HG03432 (cell line): Measurements from ENCODE around the gene PADI3.
A peak's percentile ranks its signal among the peaks of the same experiment; 100 is the strongest.

Experiments used
- ATAC-seq: cut with Tn5 transposase; IDR thresholded peaks from one replicate; pipeline ENCODE4 v1.9.1; 2021; ENCODE audit warnings: mild to moderate bottlenecking, moderate library complexity; ENCODE audit not compliant: unreplicated experiment

The PADI3 gene, protein sequence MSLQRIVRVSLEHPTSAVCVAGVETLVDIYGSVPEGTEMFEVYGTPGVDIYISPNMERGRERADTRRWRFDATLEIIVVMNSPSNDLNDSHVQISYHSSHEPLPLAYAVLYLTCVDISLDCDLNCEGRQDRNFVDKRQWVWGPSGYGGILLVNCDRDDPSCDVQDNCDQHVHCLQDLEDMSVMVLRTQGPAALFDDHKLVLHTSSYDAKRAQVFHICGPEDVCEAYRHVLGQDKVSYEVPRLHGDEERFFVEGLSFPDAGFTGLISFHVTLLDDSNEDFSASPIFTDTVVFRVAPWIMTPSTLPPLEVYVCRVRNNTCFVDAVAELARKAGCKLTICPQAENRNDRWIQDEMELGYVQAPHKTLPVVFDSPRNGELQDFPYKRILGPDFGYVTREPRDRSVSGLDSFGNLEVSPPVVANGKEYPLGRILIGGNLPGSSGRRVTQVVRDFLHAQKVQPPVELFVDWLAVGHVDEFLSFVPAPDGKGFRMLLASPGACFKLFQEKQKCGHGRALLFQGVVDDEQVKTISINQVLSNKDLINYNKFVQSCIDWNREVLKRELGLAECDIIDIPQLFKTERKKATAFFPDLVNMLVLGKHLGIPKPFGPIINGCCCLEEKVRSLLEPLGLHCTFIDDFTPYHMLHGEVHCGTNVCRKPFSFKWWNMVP

GRCh38 chr1:17248781-17249180, at the start of gene PADI3:
Gene PADI3 (plus strand): TSS chr1:17249098. CDS start chr1:17249138, 40 bp downstream.
- ATAC-seq: no peak

GRCh38 chr1:17199267-17200044, 49.4 kb upstream of the PADI3 start:
- ATAC-seq: no peak

- ATAC-seq: no peak
These were observed 48.7 kb upstream of the PADI3 start for GRCh38 chr1:17200246-17200645.

DNA sequence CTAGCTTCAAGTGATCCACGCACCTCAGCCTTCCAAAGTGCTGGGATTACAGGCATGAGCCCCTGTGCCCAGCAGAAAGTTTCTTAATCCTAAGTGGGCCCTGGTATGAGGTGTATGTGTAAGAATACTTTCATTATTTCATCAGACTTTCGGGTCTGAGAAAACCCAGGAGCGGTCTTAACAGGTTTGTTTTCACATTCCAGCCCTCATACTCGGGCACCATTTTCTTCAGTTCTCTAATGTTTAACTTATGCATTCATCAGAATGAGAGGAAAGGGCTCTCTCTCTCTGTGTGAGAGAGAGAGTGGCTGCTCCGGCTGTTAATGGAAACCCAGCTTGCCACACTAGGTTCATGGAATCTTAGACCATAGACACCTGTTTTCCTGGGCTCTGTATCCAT, 48.1 kb upstream of the PADI3 start:
- ATAC-seq: no peak

GRCh38 chr1:17201201-17202021, 47.5 kb upstream of the PADI3 start:
- no peak for ATAC-seq

GRCh38 chr1:17204546-17205440, 44.1 kb upstream of the PADI3 start, which contains the start of gene PADI1:
Gene PADI1 (plus strand): TSS chr1:17205128. CDS start chr1:17205218, 90 bp downstream.
- ATAC-seq: no peak

- no peak for ATAC-seq
These were observed 43.2 kb upstream of the PADI3 start for GRCh38 chr1:17205652-17206051.

DNA sequence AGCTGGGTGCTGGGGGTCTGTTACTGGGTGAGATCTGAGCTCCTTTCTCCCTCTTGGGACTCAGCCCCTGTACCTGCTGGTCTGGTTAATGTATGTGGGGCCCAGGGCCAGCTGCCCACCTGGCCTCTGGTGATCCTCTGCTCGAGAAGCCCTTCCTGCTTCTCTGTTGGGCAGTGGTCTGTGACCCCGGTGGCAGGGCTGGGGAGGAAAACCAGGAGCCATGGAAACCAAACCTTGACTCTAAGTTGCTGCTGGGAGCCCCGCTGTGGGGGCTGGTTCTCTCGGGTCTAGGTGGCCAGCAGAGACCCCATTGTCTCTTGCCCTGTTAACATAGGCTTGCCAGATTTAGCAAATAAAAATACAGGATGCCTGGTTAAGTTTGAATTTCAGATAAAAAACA, 42.7 kb upstream of the PADI3 start:
- ATAC-seq: no peak

- peak; percentile 59 for ATAC-seq
These were observed 41.9 kb upstream of the PADI3 start for GRCh38 chr1:17207046-17207445.

DNA sequence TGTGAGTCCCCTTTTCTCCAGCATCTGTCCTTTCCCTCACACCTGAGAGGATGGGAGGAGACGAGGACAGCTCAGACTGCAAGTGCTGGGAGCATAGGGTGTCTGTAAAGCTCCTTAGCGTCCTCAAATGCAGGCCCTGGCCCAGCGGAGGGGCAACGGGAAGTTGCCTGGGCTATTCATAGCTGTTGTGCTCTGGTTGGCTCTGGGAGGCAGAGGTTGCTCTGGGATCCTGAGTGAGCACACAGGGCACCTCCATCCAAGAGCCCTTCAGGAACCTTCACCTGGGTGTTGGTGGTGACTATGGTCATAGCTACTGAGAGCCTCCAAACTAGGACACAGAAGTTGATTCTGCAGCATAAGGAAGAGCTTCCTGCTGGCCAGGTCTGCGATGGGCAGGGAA, 41.4 kb upstream of the PADI3 start:
- ATAC-seq: no peak

- peak; percentile 75 for ATAC-seq
These were observed 40.9 kb upstream of the PADI3 start for GRCh38 chr1:17207966-17208418.

- no peak for ATAC-seq
These were observed 40.4 kb upstream of the PADI3 start for GRCh38 chr1:17208546-17208945.

DNA sequence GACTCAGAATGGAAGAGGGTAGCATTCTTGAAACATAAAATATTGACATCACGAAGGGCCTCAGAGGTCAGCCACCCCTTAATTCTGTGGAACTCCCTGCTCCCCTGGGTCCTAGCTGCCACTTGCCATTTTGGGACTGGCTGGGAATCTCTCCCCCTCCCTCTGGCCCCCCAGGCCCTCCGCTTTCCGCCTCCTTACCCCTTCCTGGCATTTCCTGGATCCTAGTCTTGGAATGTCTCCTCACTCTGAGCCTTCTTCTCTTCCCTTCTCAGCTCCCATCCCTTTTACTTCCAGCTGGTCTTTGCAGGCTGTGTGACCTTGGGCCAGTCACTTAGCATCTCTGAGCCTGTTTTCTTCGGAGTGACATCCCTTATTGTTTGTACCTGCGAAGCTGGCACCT, 39.5 kb upstream of the PADI3 start:
- ATAC-seq: no peak

GRCh38 chr1:17210176-17210575, 38.7 kb upstream of the PADI3 start:
- no peak for ATAC-seq

DNA sequence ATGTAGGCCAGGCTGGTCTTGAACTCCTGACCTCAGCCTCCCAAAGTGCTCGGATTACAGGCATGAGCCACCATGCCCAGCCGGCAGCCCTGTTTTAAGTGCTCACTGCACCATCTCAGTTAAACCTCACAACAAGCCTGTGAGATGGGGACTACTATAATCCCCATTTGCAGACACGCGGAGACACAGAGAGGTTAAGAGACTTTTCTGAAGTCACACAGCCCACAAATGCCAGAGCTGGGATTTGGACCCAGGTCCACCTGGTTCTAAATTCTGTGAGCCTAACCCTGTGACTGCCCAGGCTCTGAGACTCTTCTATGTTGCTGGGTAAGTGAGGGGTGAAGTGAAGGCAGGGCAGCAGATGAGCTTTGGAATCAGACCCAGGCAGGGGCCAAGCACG, 37.5 kb upstream of the PADI3 start:
- no peak for ATAC-seq

DNA sequence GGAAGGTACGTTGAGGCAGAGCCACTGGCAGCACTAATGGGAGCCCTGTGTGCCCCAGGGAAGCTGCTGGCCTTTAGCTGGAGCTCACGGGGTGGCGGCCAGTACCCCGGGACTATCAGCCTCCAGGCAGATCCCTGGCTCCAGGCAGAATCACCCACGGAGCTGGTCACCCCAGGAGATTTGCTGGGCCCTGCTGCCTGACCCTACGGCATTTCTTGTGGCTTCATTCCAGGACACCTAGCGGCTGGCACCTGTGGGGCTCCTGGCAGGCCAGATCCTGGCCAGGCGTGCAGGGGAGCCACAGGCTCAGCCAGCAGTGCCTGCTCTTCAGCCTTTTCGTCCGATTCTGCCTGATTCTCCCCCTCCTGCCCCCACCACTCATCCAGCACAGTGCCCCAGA, 36.9 kb upstream of the PADI3 start:
- ATAC-seq: no peak

GRCh38 chr1:17212487-17213121, 36.3 kb upstream of the PADI3 start:
- ATAC-seq: no peak

DNA sequence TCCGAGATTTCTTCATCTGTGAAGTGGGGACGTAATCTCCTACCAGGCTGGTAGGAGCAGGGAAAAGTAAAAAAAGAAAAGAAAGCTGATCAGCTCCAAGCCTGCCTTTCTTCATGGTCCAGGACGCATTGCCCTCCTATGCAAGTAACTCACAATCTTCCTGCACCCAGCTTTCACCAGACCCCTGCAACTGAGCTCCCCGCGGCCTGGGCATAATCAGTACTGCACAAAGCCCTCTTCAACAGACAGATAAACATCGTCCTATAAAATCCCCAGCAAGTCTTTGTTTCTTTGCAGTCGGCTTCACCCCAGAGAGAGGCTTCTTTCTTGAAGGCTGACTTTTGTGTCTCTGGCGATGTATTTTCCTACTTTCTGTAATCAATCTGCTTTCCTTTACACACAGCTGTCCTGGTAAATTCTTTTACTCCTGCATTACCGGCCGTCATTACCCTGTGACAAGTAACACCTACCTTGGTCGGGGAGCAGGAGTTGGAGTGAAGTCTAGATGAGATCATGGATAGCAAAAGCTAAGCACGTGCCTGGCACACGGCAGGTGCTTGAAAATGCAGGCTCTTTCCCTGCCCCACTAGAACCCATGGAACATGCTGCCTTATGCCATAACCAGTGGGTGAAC, 35.6 kb upstream of the PADI3 start:
- ATAC-seq: no peak

- no peak for ATAC-seq
These were observed 35.1 kb upstream of the PADI3 start for GRCh38 chr1:17213782-17214148.
